CD4-positive, alpha-beta T cell treated with Interleukin-1 beta for 1 hour (primary cell): ENCODE data around the gene SLC10A7.

ENCODE experiments used
- DNase-seq, 2 donors: peaks; one replicate each; pipeline ENCODE4 v3.0.0-alpha.2; 2020 to 2022

SLC10A7 gene

DNA sequence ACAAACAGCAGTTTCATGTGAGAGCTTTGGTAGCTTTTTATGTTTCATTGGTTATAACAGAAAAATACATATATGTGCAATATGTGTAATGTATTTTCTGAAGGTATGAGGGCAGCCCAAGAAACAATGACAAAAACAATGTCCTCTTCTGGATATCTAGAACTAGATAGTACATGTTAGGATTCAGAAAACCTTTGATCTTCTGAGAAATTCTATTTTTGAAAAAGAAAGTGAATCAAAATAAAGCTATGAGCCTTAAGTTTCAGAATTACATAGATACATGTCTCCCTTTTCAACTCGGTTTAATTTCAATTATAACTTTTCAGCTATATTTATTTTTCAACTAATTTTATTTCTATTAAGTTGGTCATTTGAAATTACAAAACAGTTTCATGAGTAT is 175.5 kb downstream of the SLC10A7 start:
- DNase-seq: no peak

GRCh38 chr4:146343776-146344175 is 178.0 kb downstream of the SLC10A7 start:
- DNase-seq: no peak

DNA sequence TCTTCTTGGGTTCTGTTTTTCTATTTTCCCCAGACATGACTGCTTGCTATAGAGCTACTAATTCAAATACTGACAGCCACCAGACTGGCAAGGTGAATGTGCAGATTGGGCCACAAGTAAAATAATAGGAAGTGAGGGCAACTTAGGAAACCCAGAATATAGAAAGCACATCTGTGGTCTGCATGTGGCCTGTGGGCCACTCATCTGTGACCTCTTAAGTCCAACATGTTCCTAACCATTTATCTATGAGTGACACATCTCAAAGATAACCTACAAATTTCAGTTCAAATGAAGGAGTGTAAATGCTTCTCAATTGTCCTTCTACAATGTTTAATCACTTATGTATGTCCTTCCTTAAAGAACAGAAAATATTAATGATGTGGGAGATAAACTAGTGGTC is 178.5 kb downstream of the SLC10A7 start:
- DNase-seq: no peak

- peak in 1 of 2 donors; percentile 49 for DNase-seq
Observed at GRCh38 chr4:146342600-146343192, 179.0 kb downstream of the SLC10A7 start.

DNA sequence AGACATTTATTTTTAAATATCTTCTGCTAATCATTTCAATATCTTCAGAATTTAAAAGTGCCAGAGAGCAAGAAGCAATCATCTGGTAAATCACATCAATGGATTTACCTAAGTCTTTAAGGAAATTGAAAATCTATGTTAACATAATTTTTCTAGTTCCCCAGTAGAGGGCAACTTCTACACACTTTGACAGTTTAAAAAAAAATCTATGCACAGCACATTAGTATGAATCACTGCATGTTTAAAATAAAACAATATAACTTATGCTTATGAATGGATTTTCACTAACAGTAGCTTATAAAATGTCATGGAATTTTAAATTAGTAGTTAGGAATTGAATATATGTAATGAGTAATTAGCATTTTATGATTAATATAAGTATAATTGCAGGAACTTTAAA is 180.9 kb downstream of the SLC10A7 start:
- DNase-seq: no peak

- no peak for DNase-seq
Observed at GRCh38 chr4:146338512-146338911, 183.2 kb downstream of the SLC10A7 start.

DNA sequence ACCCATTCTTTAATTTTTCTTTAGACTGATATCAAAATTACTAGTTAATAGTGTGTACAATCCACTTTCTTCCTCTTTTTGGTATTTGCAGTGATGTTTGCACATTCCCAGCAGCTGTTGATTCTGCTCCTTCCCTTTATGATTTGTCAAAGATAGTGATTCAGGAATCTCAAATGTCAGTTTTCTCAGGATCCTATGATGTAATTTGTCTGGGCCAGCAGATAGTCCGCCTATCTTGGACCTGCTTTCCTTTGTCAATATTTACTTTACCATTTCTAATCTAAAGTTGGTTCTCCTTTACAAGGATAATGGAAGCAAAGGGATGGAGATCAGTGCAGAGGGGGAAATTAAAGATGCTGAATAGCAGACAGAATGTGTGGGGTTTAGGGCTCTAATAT is 185.3 kb downstream of the SLC10A7 start:
- no peak for DNase-seq

- DNase-seq: no peak
Observed at GRCh38 chr4:146335763-146336409, 185.9 kb downstream of the SLC10A7 start.

GRCh38 chr4:146334862-146335449 is 186.8 kb downstream of the SLC10A7 start:
- DNase-seq: no peak

DNA sequence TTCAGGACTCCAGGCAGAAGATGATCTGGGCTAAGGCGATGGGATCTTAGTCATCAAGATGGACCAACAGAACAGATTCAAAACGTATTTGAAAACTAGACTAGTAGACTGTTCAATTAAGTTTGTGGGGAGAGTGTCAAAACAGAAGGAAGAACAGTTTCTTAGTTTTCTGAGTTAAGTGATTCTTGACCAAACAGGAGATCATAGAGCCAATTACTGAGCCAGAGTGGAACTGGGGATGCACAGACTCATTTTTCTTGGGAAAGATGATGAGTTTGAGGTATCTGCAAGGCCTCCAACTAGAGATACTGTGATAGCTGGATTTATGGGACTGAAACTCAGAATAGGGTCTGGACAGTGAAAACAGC is 187.9 kb downstream of the SLC10A7 start:
- no peak for DNase-seq

GRCh38 chr4:146333187-146333894 is 188.4 kb downstream of the SLC10A7 start:
- no peak for DNase-seq

DNA sequence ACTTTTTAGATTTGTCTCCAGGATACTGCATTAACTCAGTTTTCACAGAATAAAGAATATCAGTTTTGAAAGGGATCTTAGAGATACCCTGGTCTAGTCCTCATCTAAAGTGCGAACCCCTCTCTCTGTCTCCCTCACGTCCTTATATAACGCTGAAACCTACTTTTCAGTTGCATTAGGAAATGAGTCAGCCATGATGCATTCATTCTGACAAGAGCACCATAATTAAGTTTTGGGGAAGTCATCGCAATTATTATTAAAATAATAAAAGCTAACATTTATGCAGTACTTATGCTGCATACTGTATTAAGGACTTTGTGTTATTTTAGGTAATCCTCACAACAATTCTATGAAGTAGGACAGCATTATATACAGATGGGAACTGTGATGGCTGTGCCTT is 191.3 kb downstream of the SLC10A7 start:
- DNase-seq: no peak

- DNase-seq: no peak
Observed at GRCh38 chr4:146329050-146329716, 192.6 kb downstream of the SLC10A7 start.

DNA sequence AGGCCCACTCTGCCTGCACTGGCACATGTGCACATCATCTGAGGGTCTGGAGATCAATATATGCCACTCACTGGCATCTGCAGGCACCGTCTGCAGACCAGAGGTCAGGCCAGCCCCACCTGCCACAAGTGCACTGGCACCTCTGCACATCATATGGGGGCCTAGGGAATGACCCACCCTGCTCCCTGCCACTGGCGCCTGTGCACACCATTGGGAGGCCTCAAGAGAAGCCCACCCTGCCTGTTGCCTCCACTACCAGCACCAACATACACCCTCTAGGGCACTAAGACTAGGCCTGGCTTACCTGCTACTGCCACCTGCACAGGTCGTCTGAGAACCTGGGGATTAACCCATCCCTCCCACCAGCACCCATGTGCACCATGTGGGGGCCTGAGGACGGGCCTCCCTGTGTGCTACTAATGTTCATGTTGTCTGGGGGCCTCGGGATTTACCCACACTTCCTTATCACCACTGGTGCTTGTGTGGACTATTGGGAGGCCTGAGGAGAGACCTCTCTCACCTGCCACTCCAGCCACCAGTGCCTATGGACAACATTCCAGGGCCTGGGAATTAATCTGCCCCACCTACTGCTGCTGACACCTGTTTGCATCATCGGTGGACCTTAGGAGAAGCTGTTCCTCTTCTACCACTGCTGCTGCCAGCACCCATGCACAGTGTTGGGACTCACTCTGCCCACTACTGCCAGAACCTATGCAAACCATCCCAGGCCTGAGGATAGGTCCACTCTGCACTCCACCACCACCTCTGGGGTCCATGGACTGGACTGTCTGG is 193.7 kb downstream of the SLC10A7 start:
- no peak for DNase-seq

- DNase-seq: no peak
Observed at GRCh38 chr4:146318894-146319293, 202.8 kb downstream of the SLC10A7 start.

GRCh38 chr4:146317783-146318182 is 204.0 kb downstream of the SLC10A7 start:
- DNase-seq: no peak

DNA sequence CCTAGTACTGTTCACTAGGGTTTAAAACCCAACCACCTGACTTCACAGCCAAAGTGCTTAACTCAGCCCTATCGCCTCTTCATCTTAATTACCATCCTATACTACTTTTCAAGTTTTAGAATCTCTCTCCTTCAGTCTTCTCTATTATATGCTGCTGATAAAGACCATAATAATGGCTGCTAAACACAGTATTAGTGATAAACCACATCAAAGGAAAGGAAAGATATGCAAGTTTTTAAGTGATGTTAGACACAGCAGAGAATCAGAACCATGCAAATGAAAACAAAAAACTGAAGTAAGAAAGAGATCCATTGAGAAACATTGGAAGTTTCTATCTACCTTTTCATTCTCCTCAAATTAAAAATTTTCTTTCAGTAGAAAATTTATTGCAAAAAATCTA is 206.6 kb downstream of the SLC10A7 start:
- no peak for DNase-seq

GRCh38 chr4:146311238-146311970 is 210.3 kb downstream of the SLC10A7 start:
- DNase-seq: no peak

DNA sequence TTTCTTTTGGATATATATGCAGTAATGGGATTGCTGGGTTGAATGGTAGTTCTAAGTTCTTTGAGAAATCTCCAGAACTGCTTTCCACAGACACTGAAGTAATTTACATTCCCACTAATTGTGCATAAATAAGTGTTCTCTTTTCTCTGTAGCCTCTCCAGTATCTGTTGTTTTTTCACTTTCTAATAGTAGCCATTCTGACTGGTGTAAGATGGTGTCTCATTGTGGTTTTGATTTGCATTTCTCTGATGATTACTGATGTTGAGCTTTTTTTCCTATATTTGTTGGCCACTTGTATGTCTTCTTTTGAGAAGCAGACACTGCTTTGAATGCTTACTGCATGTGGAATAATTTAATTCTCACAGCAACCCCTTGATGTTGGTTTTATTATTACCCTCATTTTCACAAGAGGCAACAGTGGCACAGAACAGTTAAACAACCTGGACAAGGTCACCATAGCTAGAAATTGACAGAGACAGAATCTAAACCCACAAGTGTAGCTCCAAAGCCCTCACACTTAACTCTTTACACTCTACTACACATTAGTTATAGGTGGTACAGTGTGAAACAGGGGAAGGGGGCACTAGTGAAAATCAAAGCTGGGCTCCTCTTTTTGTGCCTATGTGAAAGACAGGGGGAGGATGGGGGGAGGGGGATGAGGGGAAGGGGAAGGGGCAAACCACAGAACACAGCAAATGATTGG is 211.3 kb downstream of the SLC10A7 start:
- DNase-seq: no peak

DNA sequence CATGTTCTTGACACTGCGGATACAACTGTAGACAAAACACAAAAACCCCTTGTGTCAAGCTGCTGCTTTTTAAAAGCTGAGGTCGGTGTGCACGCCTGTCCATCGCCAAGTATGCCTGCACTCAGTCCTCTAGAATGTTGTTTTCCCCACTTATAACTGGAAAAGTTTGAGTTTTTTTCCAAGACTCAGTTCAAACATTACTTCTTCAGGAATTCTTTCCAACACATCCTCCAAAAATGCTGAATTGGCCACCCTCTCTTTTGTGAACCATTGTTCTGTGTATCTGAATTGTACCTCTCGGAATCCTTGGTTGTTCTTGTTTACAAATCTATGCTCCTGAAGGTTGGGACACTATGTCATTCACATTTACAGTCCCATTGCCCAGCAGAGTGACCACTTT is 212.8 kb downstream of the SLC10A7 start:
- no peak for DNase-seq

- no peak for DNase-seq
Observed at GRCh38 chr4:146302822-146303221, 218.9 kb downstream of the SLC10A7 start.
